Effector CD4-positive, alpha-beta T cell (primary cell): Measurements from ENCODE around the gene PSMB2.

Experiments used
- DNase-seq: peaks from one replicate; pipeline ENCODE4 v3.0.0-alpha.2; 2020

The PSMB2 gene

DNA sequence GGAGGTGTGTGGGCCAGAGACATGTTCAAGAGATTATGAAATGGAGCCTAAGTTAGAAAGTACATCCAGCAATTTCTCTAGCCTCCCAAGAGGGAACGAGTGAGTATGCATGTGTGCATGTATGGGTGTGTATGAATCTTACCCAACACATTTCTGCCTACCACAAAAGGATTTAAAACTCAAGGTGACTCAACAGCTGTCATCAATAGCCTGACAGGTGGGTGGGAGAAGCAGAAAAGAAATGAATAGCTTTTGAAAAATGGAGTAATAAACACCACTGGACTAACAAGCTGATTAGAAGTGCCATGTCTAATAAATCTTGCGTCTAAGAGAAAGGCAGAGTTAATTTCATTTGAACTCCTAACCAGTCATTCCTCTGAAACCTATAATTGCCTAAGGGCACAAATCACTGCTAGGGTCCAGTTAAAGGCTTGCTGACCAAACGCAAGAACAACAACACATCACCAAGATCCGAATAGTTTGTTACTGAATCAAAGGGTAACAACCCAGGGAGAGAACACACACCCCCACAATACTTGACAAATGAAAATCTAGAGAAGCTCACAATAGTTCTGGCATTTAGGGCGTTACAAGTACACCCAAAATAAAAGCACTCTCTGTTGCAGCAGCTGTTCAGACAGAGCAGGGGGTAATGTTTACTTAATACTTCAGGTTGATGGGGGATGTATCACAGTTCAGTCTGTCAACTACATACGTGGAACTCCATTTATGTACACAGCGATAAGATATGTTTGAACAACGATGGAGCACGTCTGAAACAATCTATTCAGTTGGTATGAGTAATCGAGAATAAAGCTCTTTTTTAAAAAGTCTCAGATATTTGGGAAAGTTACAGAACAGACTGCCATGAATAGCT, 85.5 kb downstream of the PSMB2 start:
- DNase-seq: no peak

DNA sequence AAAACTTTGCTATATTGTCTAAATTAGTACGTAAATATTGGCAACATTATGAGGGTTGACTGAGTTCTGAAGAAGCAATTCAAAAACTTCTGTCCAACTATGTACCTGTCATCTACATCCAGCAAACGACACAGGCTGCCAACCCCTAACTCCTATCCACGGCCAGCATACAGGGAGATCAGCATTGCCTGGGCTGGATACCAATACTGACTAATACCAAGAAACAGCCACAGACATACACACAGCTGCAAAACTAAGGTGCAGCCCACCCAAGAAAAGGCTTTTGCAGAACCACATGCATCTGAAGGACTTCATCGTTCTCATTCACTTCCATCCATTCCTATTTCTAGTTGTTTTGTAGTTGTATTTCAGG, 86.1 kb downstream of the PSMB2 start:
- no peak for DNase-seq

DNA sequence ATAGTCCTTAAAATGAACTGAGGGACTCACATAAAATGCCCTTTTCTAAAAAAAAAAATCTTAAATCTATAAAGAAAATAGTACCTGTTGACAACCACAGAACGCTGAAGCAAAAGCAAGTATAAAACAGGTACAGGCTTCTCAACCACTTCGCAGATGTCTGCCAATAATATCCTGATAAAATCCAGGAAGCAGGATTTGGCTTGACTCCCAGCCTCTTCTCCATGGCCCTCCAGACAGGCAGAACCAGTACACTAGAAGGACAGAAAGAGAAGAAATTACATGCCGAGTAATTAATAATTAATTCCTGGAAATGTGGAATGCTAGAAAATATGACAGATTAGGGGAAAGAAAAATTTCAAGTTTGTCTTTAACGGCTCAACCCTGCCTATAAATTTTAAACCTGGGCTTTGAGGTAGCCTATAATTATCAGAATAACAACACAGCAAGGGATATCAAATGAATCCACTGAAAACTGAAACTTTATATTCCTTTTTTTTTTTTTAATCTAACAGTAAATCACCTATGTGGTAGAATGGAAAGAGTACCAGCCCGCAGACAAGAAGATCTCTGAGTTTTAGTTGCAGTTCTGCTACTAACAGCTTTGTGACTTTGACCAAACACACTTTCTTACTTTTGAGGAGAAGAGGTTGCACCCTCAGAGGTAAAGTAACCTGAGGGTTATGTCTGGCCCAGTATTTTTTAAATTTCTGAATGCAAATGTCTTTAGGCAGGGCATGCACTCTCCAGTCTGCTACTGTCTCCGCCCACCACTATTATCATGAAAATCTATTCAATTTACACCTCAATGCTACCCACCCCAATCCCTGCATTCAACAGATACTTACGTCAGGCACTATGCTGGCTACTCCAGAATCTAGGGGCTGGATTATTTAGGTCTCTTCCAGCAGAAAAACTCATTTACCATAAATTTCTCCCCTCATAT, 86.8 kb downstream of the PSMB2 start:
- no peak for DNase-seq

DNA sequence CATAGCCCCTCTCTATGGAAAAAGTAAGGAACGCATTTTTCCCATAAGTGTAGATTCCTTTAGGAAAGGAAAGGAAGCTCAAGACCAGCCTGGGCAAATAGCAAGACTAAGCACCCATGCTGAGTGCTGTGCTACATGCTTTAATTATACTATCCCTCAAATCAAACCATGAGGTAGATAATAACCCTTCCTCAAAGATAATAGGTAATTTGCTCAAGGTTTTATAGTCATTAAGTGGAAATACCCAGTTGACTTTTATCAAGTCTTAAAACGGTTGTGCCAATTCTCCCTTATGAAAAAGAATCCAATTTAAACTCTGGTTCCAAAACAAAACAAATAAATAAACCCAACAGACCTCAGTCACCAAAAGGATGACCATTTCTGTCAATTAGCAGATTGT, 87.5 kb downstream of the PSMB2 start:
- no peak for DNase-seq
